AG04449 (cell line): Measurements from ENCODE around the gene PRM1.

Source experiments
- CTCF ChIA-PET: fragments of 350-600 bp; formaldehyde crosslinking; extraction: SDS; loops from one replicate; lab custom pipeline; 2021; ENCODE audit warnings: antibody characterized with exemption; lab: Yijun Ruan, JAX
- POLR2A ChIA-PET: fragments of 400-600, 350-600 bp; formaldehyde crosslinking; extraction: SDS; loops from one replicate; lab custom pipeline; 2020; ENCODE audit warnings: antibody characterized with exemption, inconsistent platforms; lab: Yijun Ruan, JAX
- DNase-seq: peaks from one replicate; pipeline ENCODE4 v3.0.0-alpha.2; 2010; ENCODE audit warnings: low read depth, low spot score
- H3K4me3 ChIP-seq: 2 replicates; pipeline ENCODE4 v1.5.1; 2011; ENCODE audit warnings: low read depth, mild to moderate bottlenecking, control low read depth, low read length
- TF ChIP-seq, protein P1 (sequence below): IDR thresholded peaks from one replicate; pipeline ENCODE4 v1.5.1; 2011; ENCODE audit warnings: mild to moderate bottlenecking, moderate library complexity, low read length, control low read depth, inconsistent platforms; ENCODE audit not compliant: insufficient read depth; ENCODE audit errors: missing control alignments

PRM1 gene

GRCh38 chr16:11322823-11323222, 41.7 kb upstream of the PRM1 start:
- POLR2A ChIA-PET, result no interaction called here

DNA sequence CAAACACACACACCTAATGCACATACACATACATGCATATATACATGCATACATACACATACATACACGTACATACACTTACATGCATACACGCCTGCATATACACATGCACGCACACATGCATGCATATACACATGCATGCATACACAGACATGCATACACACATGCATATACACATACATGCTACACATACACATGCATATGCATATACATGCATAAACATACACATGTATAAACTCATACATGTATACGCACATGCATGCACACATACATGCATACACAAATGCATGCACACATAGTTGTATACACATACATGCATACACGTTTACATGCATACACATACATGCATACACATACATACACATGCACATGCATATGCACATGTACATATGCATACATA, 40.5 kb upstream of the PRM1 start:
- ChIA-PET CTCF (no interaction called here), POLR2A (no interaction called here)
- H3K4me3 ChIP-seq, result no peak overlapping the region
- no peak for DNase-seq
- TF ChIP-seq, protein P1, sequence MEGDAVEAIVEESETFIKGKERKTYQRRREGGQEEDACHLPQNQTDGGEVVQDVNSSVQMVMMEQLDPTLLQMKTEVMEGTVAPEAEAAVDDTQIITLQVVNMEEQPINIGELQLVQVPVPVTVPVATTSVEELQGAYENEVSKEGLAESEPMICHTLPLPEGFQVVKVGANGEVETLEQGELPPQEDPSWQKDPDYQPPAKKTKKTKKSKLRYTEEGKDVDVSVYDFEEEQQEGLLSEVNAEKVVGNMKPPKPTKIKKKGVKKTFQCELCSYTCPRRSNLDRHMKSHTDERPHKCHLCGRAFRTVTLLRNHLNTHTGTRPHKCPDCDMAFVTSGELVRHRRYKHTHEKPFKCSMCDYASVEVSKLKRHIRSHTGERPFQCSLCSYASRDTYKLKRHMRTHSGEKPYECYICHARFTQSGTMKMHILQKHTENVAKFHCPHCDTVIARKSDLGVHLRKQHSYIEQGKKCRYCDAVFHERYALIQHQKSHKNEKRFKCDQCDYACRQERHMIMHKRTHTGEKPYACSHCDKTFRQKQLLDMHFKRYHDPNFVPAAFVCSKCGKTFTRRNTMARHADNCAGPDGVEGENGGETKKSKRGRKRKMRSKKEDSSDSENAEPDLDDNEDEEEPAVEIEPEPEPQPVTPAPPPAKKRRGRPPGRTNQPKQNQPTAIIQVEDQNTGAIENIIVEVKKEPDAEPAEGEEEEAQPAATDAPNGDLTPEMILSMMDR, result no peak

More at GRCh38 chr16:11322823-11323222, 41.7 kb upstream of the PRM1 start:
- TF ChIP-seq, protein P1, result no peak
- H3K4me3 ChIP-seq, result no peak overlapping the region
- DNase-seq, result no peak
- CTCF ChIA-PET, result interaction anchor here (1.1 kb wide), 1 partner anchor 10 kb away, joined by 3 read pairs; no protein-coding TSS in a partner anchor

- DNase-seq, result no peak
- H3K4me3 ChIP-seq, result no peak overlapping the region
- CTCF ChIA-PET, result interaction anchor here (1.2 kb wide), 1 partner anchor 356 kb away, joined by 3 read pairs; no protein-coding TSS in a partner anchor
- TF ChIP-seq, protein P1, result no peak
- POLR2A ChIA-PET, result no interaction called here
These were observed 39.0 kb upstream of the PRM1 start for GRCh38 chr16:11320170-11320569.

DNA sequence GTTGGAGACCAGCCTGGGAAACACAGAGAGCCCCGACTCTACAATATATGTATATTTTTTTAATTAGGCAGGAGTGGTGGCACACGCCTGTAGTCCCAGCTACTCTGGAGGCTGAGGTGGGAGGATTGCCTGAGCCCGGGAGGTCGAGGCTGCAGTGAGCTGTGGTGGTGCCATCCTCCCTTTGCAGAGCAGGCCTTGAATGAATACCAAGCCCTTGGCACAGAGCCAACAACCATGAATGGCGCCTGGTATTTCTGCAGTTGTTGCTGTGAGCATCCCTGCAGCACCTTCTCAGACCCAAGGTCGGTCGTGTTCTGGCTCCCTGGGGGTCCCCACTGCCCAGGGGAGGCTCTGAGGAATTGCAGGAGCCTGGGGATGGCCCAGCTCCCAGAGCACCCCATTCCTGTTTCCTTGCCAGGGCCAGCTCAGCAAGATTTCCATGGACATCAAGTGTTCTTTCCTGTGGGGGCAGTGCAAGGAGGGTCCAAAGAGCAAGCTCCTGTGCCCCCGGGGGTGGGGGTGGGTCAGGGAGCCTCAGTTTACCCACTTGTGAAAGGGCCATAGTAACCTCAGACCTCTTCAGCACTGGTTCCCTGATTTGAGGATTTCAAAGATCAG, 38.5 kb upstream of the PRM1 start:
- no peak for DNase-seq
- TF ChIP-seq, protein P1, result no peak
- CTCF ChIA-PET, result interaction anchor here (1.2 kb wide), 1 partner anchor 356 kb away, joined by 3 read pairs; no protein-coding TSS in a partner anchor
- POLR2A ChIA-PET, result no interaction called here
- no peak overlapping the region for H3K4me3 ChIP-seq

DNA sequence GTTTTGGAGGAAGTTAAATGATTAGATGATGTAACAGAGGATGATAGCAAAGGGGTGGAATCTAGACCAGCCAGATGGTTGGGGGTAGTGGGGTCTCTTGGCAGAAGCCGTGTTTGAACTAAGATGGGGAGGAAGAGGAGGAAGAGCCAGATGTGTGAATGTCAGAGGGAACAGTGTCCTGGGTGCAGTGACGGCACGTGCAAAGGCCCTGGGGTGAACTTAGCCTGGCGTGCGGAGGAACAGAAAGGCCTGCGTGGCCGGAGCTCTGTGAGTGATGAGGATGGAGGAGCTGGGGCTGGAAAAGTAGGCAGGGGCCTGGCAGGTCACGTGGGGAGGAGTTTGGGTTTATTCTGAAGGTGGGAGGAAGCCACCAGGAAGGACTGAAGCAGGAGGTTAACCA, 37.7 kb upstream of the PRM1 start:
- POLR2A ChIA-PET, result no interaction called here
- no peak for DNase-seq
- CTCF ChIA-PET, result interaction anchor here (0.6 to 1.5 kb wide), 2 partner anchors 22 to 39 kb away, joined by 4 read pairs; no protein-coding TSS in a partner anchor
- H3K4me3 ChIP-seq, result no peak overlapping the region
- TF ChIP-seq, protein P1, result no peak

GRCh38 chr16:11316331-11317015, 35.3 kb upstream of the PRM1 start:
- no peak overlapping the region for H3K4me3 ChIP-seq
- CTCF ChIA-PET, result interaction anchor here (0.6 kb wide), 1 partner anchor 37 kb away, joined by 3 read pairs; no protein-coding TSS in a partner anchor
- DNase-seq, result no peak
- POLR2A ChIA-PET, result no interaction called here
- TF ChIP-seq, protein P1, result no peak
